GM21367 (cell line): ENCODE results near the gene IQGAP2.
"Not testable (repeated sequence)": the region's sequence is repeated elsewhere in the genome, so short reads cannot be mapped to it uniquely, and the experiment has no call there.

Source experiments
- ATAC-seq: cut with Tn5 transposase; IDR thresholded peaks from one replicate; pipeline ENCODE4 v1.9.1; 2021; ENCODE audit not compliant: unreplicated experiment

Gene IQGAP2

DNA sequence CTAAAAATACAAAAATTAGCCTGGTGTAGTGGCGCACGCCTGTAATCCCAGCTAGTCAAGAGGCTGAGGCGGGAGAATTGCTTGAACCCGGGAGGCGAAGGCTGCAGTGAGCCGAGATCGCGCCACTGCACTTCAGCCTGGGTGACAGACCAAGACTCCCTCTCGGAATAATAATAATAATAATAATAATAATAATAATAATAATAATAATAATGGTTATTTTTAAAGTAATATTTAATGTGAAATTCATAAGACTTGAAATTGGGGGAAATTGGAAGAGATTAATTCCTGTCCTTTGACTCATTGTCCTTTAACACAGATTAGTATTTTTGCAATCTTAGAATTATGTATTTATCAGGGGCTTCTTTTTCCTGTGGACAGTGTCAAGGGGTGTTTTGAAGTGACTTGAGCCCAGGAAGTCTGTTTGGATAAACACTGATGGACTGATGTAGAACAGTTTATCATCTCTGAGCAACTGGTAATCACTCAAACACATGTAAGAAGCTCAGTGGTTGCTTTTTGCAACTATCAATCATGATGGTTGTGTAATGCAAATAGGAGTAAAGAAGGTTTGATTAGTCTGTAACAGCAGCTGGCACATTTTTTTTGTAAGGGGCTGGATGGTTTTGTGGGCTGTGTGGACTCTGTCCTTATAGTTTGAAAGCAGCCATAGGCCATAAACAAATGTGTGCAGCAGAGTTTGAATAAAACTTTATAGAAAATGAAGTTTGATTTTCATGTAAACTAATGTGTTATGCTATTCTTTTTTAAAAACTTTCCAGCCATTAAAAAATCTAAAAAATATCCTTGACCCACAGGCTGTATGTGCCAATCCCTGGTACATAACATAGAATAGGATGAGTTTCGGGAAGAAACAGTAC, 126.6 kb downstream of the IQGAP2 start:
- no peak for ATAC-seq

DNA sequence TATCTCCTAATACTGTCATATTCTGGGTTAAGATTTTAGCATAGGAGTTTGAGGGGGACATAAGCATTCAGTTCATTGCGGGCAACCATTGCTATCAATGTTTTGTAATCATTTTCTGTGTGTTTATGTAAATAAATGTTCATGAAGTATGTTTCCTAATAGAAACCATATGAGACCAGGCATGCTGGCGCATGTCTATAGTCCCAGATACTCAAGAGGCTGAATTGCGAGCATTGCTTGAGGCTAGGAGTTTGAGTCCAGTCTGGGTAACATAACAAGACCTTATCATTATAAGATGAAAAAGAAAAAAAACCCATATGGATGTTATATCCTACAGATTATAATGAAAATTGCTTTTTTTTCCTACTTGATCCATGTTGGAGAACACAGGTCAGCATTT, 129.0 kb downstream of the IQGAP2 start:
- no peak for ATAC-seq

DNA sequence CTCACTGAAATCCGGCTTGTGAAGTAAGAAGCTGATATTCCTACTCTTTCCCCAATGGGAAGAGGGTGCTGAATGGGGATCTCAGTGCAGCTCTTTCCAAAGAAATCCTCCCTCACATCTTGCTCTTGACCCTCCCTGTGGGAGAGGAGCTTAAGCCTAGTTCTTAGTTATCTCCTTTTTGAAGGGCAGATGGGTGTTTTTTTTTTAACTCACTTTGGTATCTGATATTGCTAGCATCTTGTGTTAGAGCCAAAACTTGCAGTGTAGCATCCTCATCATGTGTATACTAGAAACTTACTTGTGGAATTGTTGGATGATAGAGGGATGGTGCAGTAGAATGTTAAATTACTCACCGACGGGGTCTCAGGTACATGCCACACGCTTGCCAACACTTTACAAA, 129.9 kb downstream of the IQGAP2 start:
- ATAC-seq: no peak

DNA sequence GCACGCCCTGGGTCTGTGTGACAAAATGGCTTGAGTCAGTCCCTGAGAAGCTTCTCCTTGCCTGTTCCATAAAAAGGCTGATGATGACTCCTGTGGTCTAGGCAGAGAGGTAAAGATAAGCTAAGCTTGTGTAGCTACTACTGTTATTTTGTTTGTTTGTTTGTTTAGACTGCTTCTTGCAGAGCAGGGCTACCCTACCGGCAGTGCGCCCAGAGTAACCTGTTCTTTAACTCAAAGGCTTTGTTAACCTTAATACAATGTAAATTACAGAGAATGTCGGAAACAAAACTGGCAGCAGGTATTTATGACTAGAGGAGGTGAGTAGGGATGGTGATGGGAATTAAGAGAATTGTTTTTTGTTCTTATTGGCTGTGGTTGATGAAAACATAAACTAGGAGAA, 132.5 kb downstream of the IQGAP2 start:
- no peak for ATAC-seq

DNA sequence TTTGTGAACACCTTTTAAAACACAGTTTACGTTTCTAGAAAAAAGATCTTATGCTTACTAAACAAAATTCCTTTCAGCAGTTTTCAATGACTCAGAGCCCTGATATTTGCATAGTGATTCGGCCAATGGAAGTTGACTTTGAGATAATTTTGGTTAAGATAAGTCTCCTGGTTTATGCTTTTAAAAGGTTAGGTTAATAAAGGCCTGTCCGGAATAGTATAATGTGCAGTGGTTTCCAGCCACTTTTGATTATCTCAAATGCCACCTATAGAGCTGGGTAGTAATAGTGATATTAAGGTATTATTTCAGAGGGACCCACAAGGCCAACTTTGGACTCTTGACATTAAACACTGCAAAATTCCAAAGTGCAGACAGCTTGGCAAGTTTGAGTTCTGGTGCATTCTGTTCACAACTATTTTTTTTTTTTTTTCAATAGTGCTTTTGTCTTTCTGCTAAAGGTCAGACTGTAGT, 134.0 kb downstream of the IQGAP2 start:
- ATAC-seq: no peak

DNA sequence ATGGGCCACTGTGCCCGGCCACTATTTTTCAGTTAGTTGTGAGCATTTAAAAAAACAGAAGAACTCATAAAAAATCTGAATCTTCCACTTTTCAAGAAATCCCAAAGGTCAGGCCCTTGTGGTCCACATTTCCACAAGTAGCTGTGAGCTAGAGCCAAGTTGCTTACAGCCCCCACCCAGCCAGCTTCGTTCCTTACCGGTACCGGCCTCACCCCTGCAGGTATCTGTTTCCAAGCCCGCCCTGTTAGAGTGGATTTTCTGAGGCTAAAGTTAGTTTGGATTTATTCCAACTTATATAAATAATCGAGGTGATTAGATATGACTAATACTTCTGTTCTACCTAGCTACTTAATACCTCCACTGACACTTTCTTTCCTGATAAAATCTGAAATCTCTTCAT, 139.2 kb downstream of the IQGAP2 start:
- ATAC-seq: no peak

DNA sequence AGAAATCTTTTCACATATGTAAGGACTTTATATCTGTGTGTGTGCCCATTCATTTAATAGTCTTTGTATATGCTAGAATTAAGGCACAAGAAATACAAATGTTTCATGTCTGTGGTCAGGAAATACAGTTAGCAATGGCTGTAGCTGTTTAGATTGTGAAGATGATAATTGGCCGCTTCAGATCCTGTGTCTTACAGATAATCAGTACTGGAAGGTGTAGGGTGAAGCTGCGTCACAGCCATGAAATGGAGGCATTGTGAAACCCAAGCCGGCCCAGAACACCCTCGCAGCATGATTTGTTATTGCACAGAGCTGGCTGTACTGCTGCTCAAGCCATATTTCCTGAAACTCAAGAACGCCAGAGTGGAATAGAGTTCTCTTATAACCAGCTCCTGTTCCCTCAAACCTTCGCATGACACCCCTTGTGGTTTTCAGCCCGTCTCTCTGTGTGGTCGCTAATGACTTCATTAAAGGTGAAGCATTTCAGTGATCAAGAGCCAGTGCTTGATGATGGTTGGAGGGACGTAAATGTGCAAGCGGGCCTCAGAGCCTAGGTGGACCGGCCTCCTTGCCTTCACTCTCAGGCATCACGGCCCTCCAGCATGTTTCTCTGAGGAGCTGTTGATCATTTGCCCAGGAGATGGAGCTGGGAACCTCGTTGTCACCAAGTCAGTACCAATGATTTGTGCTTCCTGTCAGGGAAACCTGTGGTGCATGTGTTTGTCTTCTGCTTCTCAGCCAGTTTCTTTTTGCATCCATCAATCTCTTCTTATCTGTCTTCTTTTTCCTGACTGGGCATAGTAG, 140.0 kb downstream of the IQGAP2 start:
- no peak for ATAC-seq

DNA sequence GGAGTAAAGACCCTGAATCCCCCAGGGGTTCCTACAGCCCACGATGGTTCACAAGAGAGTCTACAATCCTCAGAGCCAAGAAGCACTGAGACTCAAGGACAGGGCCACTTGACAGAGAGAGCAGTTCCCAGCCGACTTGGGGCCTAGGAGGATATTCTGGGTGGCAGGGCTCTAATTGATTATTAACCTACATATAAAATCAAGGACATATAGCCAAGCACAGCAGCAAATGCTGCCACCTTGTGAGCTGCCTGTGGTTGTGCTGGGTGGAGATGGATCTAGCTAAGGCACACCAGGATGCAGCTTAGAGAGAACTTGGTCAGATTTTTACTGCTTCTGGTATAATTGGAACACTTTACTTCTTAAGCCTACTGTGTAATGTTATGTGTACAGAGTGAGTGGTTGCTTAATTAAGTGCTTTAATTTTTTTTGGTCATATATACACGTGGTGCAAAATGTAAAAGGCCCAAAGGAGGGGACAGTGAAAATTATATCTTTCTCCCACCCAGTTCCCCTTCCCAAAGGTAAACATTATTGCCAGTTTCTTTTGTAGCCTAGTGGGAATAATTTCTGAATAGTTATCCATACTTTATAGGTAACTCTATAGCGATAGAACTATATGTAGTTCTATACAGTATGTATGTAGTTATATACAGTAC, 141.3 kb downstream of the IQGAP2 start:
- ATAC-seq: no peak

DNA sequence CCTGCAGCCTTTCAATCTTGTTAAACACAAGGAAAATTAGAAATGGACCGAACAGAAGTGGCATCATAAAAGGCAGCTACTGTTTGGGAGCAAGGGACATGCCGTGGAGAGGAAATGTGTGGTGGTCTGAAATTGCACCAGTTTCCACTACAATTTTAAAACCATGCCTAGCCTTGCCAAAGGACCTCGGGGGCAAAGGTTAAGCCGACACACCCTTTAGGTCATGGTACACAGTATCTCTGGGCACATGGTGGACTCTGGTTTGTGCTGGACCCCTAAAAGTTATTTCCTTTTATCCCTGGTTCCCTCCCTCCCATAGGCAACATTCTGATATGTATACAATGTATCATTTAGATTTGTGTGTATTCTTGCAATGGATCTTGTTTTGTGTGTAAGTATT, 142.1 kb downstream of the IQGAP2 start:
- ATAC-seq: no peak

DNA sequence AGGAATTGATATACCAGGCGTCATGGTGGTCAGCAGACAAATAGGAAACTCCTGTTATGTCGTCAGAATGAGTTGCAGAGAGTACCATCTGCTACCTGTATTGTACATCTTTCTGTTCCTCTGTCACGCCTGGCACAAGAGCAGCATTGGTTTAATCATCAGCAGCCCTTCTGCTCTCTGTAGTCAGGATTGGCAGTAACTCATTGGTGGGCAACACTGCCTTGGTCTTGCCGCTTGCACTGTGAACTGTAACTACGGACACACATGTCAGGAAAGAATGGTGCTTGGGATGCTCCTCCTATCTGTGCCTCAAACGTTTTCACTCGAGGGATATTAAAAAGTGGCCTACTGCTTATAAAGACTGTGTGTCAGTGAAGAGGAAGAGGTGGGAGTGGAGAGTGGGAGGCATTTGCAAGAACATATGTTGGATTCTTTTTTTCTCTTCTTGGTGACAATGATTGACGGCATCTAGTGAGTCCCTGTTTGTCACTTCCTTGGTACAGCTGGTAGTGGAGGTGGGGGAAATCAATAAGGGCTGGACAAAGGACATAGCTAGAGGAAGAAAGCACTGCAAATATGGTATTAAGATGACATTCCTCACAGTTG, 143.5 kb downstream of the IQGAP2 start:
- no peak for ATAC-seq

DNA sequence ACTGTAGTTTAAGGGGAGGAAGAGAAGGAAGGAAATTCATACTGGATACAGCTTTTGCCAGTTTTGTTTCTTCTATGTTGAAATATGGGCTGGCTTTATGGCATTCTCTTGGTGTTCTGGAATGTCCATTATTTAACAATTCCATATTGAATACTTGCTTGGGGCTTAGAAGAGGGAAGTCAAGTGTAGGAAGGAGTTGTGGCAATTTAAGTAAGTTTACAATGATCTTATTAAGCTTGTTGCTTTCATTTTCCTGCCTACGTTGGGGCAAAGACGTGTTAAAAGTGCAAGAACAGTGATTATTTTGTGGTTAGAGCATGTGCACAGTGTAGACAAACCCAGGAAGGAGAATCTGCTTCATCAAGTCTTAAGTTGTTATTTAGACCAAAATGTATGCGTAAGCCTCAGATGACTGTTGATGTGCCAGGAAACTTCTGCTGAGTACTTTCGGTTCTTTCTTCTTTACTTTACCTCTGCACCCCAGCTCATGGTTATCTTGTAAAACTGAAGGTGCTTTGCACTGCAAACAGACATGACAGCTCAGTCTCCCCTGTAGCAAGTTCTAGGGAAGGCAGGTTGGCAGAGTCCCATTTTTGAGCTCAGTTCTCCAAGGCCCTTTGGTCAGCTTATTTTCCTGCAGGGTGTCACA, 144.3 kb downstream of the IQGAP2 start:
- ATAC-seq: peak; percentile 63

DNA sequence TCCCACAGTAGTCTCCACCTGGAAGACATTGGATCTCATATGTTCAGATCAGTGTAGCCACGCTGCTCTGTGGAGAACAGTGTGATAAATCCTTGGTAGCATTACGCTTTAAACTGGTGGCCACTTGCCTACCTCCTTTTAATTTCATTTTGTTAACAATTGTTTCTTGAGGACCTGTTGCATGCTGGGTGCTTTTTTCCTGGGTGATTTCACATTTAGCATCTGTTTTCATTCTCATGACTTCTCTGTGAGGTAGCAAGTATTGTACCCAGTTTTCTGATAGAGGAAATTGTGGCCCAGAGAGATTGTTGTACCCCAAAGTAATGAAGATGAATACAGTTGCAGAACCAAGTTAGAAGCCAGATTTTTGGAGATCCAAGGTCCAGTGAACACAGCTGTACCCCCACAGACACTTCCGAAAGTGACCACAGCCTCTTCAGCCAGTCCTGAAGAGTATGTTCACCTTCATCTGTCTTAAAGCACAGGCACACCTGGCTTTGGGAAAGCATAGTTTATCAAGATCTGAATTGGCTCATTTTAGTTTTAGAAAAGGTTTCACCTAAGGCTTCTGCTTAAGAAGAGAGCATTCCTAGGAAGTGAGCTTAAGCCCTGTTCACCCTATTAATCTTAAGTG, 144.9 kb downstream of the IQGAP2 start:
- ATAC-seq: peak; percentile 20

DNA sequence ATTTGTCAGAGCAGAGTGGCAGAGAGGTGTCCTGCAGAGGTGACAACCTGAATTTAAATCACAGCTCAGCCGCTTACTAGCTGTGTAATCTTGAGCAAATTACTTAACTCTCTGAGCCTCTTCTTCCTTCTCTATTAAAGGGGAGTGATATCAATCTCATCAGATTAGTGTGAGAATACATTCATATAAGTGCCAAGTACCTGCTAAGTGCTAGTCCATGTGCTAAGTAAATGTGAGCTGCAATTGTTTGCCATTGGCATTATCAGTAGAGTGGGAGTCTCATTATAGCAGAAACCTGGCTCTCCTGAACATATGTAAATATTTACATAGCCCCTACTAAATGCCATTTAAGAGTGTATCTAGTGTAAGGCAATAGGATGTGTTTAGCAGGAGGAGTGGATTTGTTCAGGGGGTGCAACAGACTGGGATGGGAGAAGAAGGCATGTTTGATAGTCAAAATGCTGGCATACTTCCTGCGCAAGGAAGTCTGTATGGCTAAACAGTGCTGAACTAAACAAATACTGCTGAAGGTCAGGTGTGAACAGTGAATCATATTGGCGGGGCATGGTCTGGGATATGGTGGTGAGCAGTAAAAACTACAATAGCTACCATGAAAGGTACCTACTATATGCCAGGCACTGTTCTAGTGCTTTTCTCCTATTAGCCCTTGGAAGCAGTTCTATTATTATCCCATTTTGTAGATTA, 145.6 kb downstream of the IQGAP2 start:
- no peak for ATAC-seq

DNA sequence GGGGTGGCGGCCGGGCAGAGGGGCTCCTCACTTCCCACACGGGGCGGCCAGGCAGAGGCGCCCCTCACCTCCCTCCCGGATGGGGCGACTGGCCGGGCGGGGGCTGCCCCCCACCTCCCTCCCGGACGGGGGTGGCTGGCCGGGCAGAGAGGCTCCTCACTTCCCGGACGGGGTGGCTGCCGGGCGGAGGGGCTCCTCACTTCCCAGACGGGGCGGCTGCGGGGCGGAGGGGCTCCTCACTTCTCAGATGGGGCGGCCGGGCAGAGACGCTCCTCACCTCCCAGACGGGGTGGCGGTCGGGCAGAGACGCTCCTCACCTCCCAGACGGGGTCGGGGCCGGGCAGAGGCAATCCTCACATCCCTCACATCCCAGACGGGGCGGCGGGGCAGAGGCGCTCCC, 147.8 kb downstream of the IQGAP2 start:
- not testable (repeated sequence) for ATAC-seq

DNA sequence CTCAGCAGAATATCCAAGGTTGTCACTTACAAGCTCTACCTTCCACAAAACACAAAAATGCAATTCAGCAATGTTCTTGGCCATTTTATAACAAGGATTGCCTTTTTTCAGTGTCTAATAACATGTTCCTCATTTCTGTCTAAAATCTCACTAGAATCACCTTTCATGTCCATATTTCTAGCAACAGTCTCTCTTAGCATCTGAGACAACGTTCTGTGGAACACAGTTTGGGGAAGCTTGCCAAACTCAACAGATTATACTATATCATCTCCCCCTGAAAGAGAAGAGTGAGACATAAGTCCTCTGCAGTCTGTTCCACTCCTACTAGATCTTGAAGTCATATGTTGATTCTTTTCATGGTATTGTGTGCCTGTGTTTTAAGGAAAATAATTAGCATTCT, 149.5 kb downstream of the IQGAP2 start:
- no peak for ATAC-seq

DNA sequence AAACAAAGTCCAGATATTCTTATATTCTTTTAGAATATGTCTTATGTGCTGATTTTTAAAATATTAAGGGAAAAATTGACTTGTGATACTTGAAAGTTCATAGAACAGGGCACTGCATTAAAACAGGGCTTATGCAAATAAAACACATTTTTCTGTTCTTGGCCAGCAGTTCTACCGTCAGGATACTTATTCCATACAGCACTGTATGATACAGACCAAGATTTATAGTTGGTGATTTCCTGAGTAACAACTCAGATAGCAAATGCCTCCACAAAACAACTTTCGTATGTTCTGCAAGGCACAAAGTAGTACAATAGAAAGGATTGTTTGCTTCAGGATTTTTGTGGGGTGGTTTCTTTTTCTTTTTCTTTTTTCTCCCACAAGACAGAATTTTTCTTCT, 150.2 kb downstream of the IQGAP2 start:
- no peak for ATAC-seq

DNA sequence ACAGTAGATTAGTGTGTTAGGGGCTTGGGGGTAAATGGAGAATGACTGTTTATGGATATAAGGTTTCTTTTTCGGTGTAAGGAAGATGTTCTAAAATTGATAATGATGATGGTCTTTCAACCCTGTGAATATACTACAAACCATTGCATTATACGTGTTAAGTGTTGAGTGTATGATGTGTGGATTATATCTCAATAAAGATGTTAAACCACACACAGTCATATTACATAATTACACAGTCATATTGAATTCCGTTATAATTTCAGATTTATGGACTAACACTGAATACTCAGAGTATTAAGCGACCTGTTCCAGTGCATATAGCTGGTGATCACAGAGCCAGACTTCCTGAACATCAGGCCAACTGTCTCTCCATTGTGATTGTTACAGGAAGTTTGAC, 152.0 kb downstream of the IQGAP2 start:
- no peak for ATAC-seq

DNA sequence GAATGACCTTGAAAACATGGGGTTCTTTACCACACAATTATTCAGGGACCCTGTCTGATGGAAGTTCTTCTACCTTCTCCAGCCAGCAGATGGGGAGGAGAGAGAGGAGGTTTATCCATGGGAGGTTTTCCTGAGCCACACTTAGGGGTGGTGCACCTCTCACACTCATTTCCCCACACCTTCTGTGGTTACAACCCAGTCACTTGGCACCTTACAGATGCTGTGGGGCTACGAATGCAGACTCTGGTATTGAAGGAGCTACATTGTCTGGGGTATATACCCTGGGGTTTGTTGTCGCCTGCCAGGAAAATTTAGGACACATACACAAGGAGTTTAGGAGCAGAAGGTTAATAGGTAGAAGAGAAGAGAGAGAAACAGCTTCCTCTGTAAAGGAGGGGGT, 152.6 kb downstream of the IQGAP2 start:
- ATAC-seq: no peak

DNA sequence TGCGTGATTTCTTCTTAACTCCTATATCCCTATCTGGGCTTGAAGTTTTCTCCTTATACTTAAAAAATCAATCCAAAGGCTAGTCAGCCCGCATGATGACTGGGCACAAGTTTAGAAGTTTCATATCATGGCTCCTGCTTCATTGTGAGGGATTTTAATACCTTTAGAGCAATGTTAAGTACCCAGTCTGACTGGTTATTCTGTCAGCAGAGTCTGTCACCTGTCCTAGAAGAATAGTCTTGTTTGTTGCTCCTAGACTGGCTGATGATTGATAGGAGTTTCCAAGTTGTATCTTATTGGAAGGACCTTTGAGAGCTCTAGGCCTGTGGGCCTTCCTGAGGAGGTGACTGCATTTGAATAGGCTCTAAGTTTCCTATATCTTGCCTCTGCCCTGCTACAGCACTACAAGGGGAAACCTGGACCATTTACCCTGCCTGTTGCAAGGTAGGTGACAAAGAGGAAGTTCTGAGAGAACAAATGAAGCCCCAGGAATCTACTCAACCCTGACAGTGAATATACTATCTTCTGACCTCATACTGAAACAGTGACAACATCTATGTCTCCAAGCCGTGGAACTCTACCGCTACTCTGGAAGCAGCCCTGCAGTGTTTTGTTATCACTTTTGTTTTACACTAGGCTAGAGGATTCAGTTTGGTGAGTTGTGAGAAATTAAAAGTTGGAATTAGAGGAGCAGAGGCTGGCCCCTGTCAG, 153.6 kb downstream of the IQGAP2 start:
- ATAC-seq: peak; percentile 93
